Subcutaneous abdominal adipose tissue (tissue), 5 donors: ENCODE measurements around the gene PCGF6.

Source experiments
- H3K27ac ChIP-seq: one replicate; pipeline ENCODE4 v1.7.0; 2013; ENCODE audit warnings: low read depth, mild to moderate bottlenecking, inconsistent platforms, low read length, moderate library complexity
- H3K27me3 ChIP-seq, 5 donors: one replicate each; pipeline ENCODE4 v1.7.0; 2013; ENCODE audit warnings: low read length in 5 of 5, inconsistent platforms in 1 of 5; ENCODE audit not compliant: control insufficient read depth in 5 of 5, insufficient read depth in 4 of 5
- H3K36me3 ChIP-seq, 5 donors: one replicate each; pipeline ENCODE4 v1.7.0; 2013; ENCODE audit warnings: low read length in 5 of 5; ENCODE audit not compliant: control insufficient read depth in 5 of 5, insufficient read depth in 5 of 5
- H3K4me1 ChIP-seq, 5 donors: one replicate each; pipeline ENCODE4 v1.7.0; 2013; ENCODE audit warnings: low read length in 5 of 5, mild to moderate bottlenecking in 3 of 5, moderate library complexity in 1 of 5; ENCODE audit not compliant: control insufficient read depth in 5 of 5, insufficient read depth in 5 of 5
- H3K4me3 ChIP-seq, 5 donors: one replicate each; pipeline ENCODE4 v1.7.0; 2013; ENCODE audit warnings: low read length in 5 of 5, low read depth in 1 of 5
- H3K9ac ChIP-seq, 5 donors: one replicate each; pipeline ENCODE4 v1.7.0; 2013; ENCODE audit warnings: low read length in 5 of 5, mild to moderate bottlenecking in 4 of 5, moderate library complexity in 3 of 5
- H3K9me3 ChIP-seq, 5 donors: one replicate each; pipeline ENCODE4 v1.7.0; 2013; ENCODE audit warnings: low read length in 5 of 5; ENCODE audit not compliant: control insufficient read depth in 5 of 5
- donor health status: healthy.
- donor health status: healthy.
- donor health status: healthy.
- donor health status: healthy.
- donor health status: healthy.

PCGF6 gene

GRCh38 chr10:103281753-103282152 lies 69.2 kb downstream of the PCGF6 start:
- H3K27ac ChIP-seq, result no peak overlapping the region
- peaks cover 0 to 13% (median 6%) of the 10 kb centered on the region in 5 donors for H3K4me1 ChIP-seq
- H3K9ac ChIP-seq, result no peak overlapping the region
- H3K27me3 ChIP-seq, result peaks cover 26 to 54% (median 40%) of the 10 kb centered on the region in 5 donors
- peaks cover 0 to 4% (median 0%) of the 10 kb centered on the region in 5 donors for H3K9me3 ChIP-seq
- no peaks in the 10 kb centered on the region for H3K36me3 ChIP-seq
- H3K4me3 ChIP-seq, result no peak overlapping the region

GRCh38 chr10:103280506-103280905 lies 70.4 kb downstream of the PCGF6 start:
- Histone ChIP-seq H3K4me3 (no peak overlapping the region), H3K36me3 (no peaks in the 10 kb centered on the region), H3K27ac (no peak overlapping the region), H3K27me3 (peaks cover 30 to 64% (median 50%) of the 10 kb centered on the region in 5 donors), H3K9ac (no peak overlapping the region), H3K4me1 (peaks cover 0 to 16% (median 10%) of the 10 kb centered on the region in 5 donors), H3K9me3 (peaks cover 0 to 4% (median 0%) of the 10 kb centered on the region in 5 donors)

DNA sequence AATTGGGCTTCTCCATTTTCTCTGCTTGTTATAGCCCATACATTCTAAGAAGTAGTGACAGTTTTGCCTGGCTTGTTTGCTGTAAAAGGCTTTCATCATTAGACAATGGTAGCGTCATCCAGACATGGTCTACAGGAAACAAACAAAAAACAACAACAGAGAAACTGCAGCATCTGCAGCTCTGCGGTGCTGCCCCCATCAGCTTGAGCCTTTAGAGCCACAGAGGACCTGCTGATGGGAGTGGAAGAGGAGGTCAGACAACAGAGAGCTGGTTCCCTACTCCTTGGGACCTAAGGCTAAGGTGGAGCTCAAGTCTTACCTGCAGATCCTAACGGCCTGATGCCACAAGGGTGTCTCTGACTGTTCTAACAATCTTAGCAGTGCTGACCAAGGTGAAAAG lies 70.9 kb downstream of the PCGF6 start:
- Histone ChIP-seq H3K27ac (no peak overlapping the region), H3K4me3 (no peak overlapping the region), H3K9me3 (peaks cover 0 to 4% (median 0%) of the 10 kb centered on the region in 5 donors), H3K27me3 (peaks cover 30 to 68% (median 55%) of the 10 kb centered on the region in 5 donors), H3K4me1 (peaks cover 0 to 16% (median 10%) of the 10 kb centered on the region in 5 donors), H3K9ac (no peak overlapping the region), H3K36me3 (no peaks in the 10 kb centered on the region)

DNA sequence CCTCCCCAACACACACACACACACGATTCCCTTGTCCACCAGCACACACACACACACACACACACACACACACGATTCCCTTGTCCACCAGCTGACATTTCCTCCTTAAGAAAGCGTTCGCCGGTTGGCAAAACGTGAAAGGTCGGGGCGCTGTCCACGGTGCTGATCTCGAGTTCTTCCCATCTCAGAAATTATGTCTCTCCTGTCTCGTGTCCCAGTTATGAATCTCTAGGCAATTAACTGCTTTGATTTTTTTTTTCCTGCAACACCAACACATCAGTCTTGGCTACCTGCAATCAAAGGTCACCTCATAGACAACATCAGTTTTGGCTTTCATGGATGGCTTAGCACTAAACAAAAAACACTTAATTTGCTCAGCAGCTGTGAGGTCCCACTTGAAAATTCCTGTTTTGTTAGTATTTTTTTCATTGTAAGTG lies 72.1 kb downstream of the PCGF6 start:
- Histone ChIP-seq H3K36me3 (no peaks in the 10 kb centered on the region), H3K27ac (no peak overlapping the region), H3K27me3 (peaks cover 30 to 66% (median 56%) of the 10 kb centered on the region in 5 donors), H3K9ac (no peak overlapping the region), H3K4me3 (no peak overlapping the region), H3K9me3 (peaks cover 0 to 4% (median 0%) of the 10 kb centered on the region in 5 donors), H3K4me1 (peaks cover 0 to 16% (median 10%) of the 10 kb centered on the region in 5 donors)

DNA sequence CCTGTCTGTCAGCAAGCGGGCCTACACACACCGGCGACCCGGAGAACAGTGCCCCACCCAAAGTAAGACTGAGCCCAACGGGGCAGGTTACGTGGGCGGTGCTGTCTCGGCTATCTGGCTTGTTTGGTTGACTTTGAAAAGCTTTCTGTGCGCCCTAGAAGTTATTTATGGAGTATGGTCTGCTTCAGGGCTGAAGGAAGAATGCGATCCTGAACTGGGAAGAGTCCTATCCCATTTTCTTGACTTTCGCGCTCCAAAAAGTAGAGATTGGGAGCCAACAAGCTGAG lies 72.5 kb downstream of the PCGF6 start:
- Histone ChIP-seq H3K4me1 (peaks cover 0 to 19% (median 12%) of the 10 kb centered on the region in 5 donors), H3K27me3 (peaks cover 30 to 66% (median 56%) of the 10 kb centered on the region in 5 donors), H3K9me3 (peaks cover 0 to 4% (median 0%) of the 10 kb centered on the region in 5 donors), H3K9ac (no peak overlapping the region), H3K4me3 (no peak overlapping the region), H3K27ac (no peak overlapping the region), H3K36me3 (no peaks in the 10 kb centered on the region)

- peak overlapping the region in 2 of 5 donors; percentile 39 to 50 for H3K4me3 ChIP-seq
- peaks cover 0 to 4% (median 0%) of the 10 kb centered on the region in 5 donors for H3K9me3 ChIP-seq
- H3K36me3 ChIP-seq, result no peaks in the 10 kb centered on the region
- H3K4me1 ChIP-seq, result peaks cover 2 to 24% (median 16%) of the 10 kb centered on the region in 5 donors
- H3K27ac ChIP-seq, result no peak overlapping the region
- peaks cover 30 to 66% (median 56%) of the 10 kb centered on the region in 5 donors for H3K27me3 ChIP-seq
- no peak overlapping the region for H3K9ac ChIP-seq
Measured at GRCh38 chr10:103277713-103278536, 73.0 kb downstream of the PCGF6 start.

DNA sequence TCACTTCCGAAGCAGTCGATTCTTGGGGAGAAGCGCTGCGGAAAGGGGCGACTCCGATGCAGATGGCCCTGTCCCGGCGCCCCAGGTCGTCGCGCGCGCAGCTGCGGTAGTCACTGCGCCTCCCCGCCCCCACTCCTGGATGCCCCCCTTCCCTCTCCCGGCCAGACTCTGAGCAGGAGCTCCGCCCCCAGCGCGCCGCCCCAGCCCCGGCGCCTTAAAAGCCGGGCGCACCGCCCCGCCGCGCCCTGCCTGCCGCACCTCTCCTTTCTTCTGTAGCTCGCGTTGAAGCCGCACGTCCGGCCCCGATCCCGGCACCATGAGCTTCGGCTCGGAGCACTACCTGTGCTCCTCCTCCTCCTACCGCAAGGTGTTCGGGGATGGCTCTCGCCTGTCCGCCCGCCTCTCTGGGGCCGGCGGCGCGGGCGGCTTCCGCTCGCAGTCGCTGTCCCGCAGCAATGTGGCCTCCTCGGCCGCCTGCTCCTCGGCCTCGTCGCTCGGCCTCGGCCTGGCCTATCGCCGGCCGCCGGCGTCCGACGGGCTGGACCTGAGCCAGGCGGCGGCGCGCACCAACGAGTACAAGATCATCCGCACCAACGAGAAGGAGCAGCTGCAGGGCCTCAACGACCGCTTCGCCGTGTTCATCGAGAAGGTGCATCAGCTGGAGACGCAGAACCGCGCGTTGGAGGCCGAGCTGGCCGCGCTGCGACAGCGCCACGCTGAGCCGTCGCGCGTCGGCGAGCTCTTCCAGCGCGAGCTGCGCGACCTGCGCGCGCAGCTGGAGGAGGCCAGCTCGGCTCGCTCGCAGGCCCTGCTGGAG lies 73.8 kb downstream of the PCGF6 start, which contains the start of gene INA:
Gene INA (plus strand): TSS at position 243 of the 817 bp plus-strand sequence. CDS start 74 bp downstream, at position 317.
- Histone ChIP-seq H3K9ac (no peak within 1 kb of the TSS), H3K4me1 (peaks cover 2 to 24% (median 16%) of the 10 kb centered on the region in 5 donors), H3K27me3 (peaks cover 30 to 65% (median 56%) of the 10 kb centered on the region in 5 donors), H3K9me3 (peaks cover 0 to 4% (median 0%) of the 10 kb centered on the region in 5 donors), H3K4me3 (peak within 1 kb of the TSS in 3 of 5 donors; percentile 34 to 50 (median 39)), H3K27ac (no peak within 1 kb of the TSS), H3K36me3 (no peaks in the 10 kb centered on the region)

DNA sequence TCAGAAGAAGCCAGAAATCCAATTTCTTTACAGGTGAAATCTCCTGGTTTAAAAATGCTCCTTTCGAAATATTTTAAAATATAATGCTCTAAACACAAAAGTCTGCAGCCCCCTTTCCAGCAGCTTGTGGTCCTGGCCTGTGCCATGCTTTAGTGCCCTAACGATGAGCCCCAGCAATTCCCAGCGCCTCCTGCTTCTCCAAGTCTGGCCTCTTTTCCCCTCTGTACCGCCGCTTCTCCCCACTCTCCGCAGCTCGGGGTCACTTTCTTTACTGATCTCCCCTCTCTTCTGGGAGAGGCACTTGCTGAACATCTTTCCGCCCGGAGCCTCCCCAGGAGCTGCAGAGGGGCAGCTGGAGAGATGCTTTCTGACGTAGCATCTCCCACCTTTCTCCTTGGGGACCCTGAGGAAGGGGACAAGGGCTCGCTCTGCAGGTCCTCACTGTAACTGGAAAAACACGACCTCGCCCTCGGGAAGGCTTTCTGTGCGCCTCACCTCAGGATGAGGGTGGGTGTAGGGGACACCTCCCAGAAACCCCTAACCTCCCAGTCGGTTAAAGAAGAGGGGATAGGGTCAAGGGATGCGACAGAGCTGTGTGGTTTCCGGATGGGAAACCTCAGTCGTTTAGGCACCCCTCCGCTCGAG lies 74.6 kb downstream of the PCGF6 start:
- Histone ChIP-seq H3K9me3 (peaks cover 0 to 4% (median 0%) of the 10 kb centered on the region in 5 donors), H3K27ac (no peak overlapping the region), H3K4me3 (no peak overlapping the region), H3K27me3 (peaks cover 24 to 57% (median 50%) of the 10 kb centered on the region in 5 donors), H3K9ac (no peak overlapping the region), H3K4me1 (peaks cover 2 to 24% (median 16%) of the 10 kb centered on the region in 5 donors), H3K36me3 (no peaks in the 10 kb centered on the region)

DNA sequence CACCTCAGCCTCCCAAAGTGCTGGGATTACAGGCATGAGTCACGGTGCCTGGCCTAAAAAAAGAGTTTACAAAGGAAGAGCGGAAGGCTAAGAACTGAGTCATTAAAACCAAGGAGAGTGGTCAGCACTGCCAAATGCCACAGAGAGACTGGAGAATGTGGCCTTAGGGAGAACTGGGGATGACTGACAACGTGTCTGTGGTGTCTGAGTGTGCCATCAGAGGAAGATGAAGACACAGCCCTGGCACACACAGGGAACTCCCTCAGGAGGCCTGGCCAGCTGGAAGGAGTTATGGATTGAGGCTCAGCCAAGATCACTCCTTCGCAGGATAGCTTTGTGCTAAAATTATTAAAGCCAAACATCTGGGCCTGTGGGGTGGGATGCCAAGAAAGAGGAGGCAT lies 77.9 kb downstream of the PCGF6 start:
- peaks cover 0 to 4% (median 0%) of the 10 kb centered on the region in 5 donors for H3K9me3 ChIP-seq
- H3K4me1 ChIP-seq, result peaks cover 2 to 24% (median 16%) of the 10 kb centered on the region in 5 donors
- no peaks in the 10 kb centered on the region for H3K36me3 ChIP-seq
- H3K27ac ChIP-seq, result no peak overlapping the region
- H3K27me3 ChIP-seq, result peaks cover 15 to 30% (median 29%) of the 10 kb centered on the region in 5 donors
- no peak overlapping the region for H3K4me3 ChIP-seq
- H3K9ac ChIP-seq, result no peak overlapping the region
